Adrenal gland (tissue), 12 donors: ENCODE data around the gene SPAG8. TPM values are rescaled to one million over a fixed set of nuclear protein-coding genes. Genes with fewer than 3 reads are reported as not detected.

Source experiments
- DNase-seq, 7 donors: peaks; one replicate each; pipeline ENCODE4 v3.0.0-alpha.2; 2019 to 2020
- H3K27ac ChIP-seq, 5 donors: fragments of 200-600 bp; sonication (generic) in 4 of 5; 1 replicate in 3 of 5; 2 replicates in 2 of 5; pipeline versions ENCODE4 v1.5.1 to v1.8.0; 2016 to 2020; ENCODE audit warnings: mild to moderate bottlenecking in 1 of 5
- H3K27me3 ChIP-seq: fragments of 200-600 bp; 2 replicates; pipeline ENCODE4 v1.8.0; 2021
- H3K36me3 ChIP-seq, 2 donors: fragments of 200-600 bp; replicated peaks in 1 of 2; 1 replicate in 1 of 2; 2 replicates in 1 of 2; pipeline versions ENCODE4 v1.5.1 to v1.8.0; 2018 to 2022
- H3K4me1 ChIP-seq, 2 donors: fragments of 200-600 bp; replicated peaks in 1 of 2; 1 replicate in 1 of 2; 2 replicates in 1 of 2; pipeline versions ENCODE4 v1.5.1 to v1.8.0; 2018 to 2021
- H3K4me3 ChIP-seq, 4 donors: fragments of 200-600 bp; sonication (generic) in 3 of 4; one replicate each; pipeline ENCODE4 v1.5.1; 2016 to 2018
- H3K9me3 ChIP-seq, 3 donors: fragments of 200-600 bp; sonication (generic) in 1 of 3; replicated peaks in 1 of 3; 1 replicate in 2 of 3; 2 replicates in 1 of 3; pipeline versions ENCODE4 v1.5.1 to v1.8.0; 2016 to 2021
- CTCF ChIP-seq, 6 experiments: fragments of 450-650 bp in 4 of 6; fragments of 200-600 bp in 2 of 6; sonication (generic) in 1 of 6; IDR thresholded peaks; 1 replicate in 5 of 6; 2 replicates in 1 of 6; pipeline versions ENCODE4 v1.5.1 to v1.8.0; 2016 to 2021; ENCODE audit warnings: antibody characterized with exemption in 6 of 6, mild to moderate bottlenecking in 2 of 6, moderate library complexity in 1 of 6
- POLR2A ChIP-seq, 2 donors: fragments of 450-650 bp; IDR thresholded peaks; one replicate each; pipeline ENCODE4 v1.6.1; 2017; ENCODE audit warnings: antibody characterized with exemption in 2 of 2, mild to moderate bottlenecking in 2 of 2, moderate library complexity in 1 of 2
- WGBS, 4 donors: extraction: QIAGEN DNeasy Blood & Tissue Kit in 2 of 4; methylation state at CpG; one replicate each; pipeline versions ENCODE4 v1.1.5 to v1.1.7; 2013 to 2017; 5-methylcytosine and 5-hydroxymethylcytosine counted together
- intact Hi-C, 2 donors: fragments of 100-400 bp; cut with DNase I; formaldehyde crosslinking; loops; one replicate each; pipeline versions ENCODE4 v1.14.1 to v1.15.0; 2022 to 2023
- polyA plus RNA-seq, 3 donors: library from polyadenylated mRNA; stranded (reverse); fragments of 200-250 nt in 2 of 3; fragments of 350-450 nt in 1 of 3; fragmentation: Illumina TruSeq in 1 of 3; extraction: RNeasy Lipid Tissue Mini Kit (QIAGEN cat#74804) in 1 of 3; gene quantifications; one replicate each; pipeline ENCODE4 v1.2.3, GENCODE V29; 2013 to 2014
- total RNA-seq, 9 donors: library from RNA; depleted of rRNA in 4 of 9; stranded (reverse); fragments of >200 nt in 4 of 9; fragments of 120-200 nt in 1 of 9; fragmentation: NEBNext Ultra II Directional in 1 of 9; extraction: Animal tissue kit (Norgen Biotek cat#: 25700) in 1 of 9; gene quantifications; one replicate each; pipeline versions ENCODE4 v1.1.0 to v1.2.4, GENCODE V29; 2013 to 2023
- donor health status: healthy with polysubstance abuse.
- donor health status: Bipolar disorder and iron deficiency.
- donor health status: DM: yes; HTN: yes; CAD: no.
- donor health status: DM: no; HTN: no; CAD: no.
- donor health status: DM: no; HTN: no; CAD: no.
- donor health status: DM: yes; HTN: yes; CAD: no.

Gene SPAG8
- total and polyA plus RNA-seq, 12 donors = 0.98 to 9.2 (median 2.7) TPM

- 47 to 69% (median 54%) methylated on average over 3 of the region's 3 CpGs for WGBS, 4 donors
- H3K27ac ChIP-seq = peak overlapping the region in 2 of 5 donors; percentile 46 to 47
- intact Hi-C loops = loop anchor here (5.0 kb wide), 2 partner anchors 35 to 50 kb away; partner anchors contain the start of gene NPR2 (in 1 of the 2)
- peaks cover 13 to 21% of the 10 kb centered on the region in 2 donors for H3K4me1 ChIP-seq
- H3K4me3 ChIP-seq = no peak overlapping the region
- no peaks in the 10 kb centered on the region for H3K9me3 ChIP-seq
- TF ChIP-seq CTCF (IDR thresholded peaks at IDR 0.05) (no peak), POLR2A (IDR thresholded peaks at IDR 0.05) (no peak)
- DNase-seq = no peak
- no peaks in the 10 kb centered on the region for H3K27me3 ChIP-seq
- H3K36me3 ChIP-seq = no peaks in the 10 kb centered on the region
Measured at GRCh38 chr9:35827486-35827885, 15.4 kb upstream of the SPAG8 start.

GRCh38 chr9:35826071-35826701, 14.1 kb upstream of the SPAG8 start:
- Histone ChIP-seq H3K27ac (peak overlapping the region in 1 of 5 donors; percentile 33), H3K4me3 (no peak overlapping the region), H3K4me1 (peaks cover 13 to 18% of the 10 kb centered on the region in 2 donors), H3K27me3 (no peaks in the 10 kb centered on the region), H3K9me3 (no peaks in the 10 kb centered on the region), H3K36me3 (no peaks in the 10 kb centered on the region)
- WGBS, 4 donors = 31 to 39% (median 36%) methylated on average over 4 of the region's 4 CpGs
- intact Hi-C loops = loop anchor here (5.0 kb wide), 2 partner anchors 34 to 51 kb away; partner anchors contain the start of gene NPR2 (in 1 of the 2)
- TF ChIP-seq POLR2A (IDR thresholded peaks at IDR 0.05) = no peak
- peak; percentile 62 to 90 (median 77) for TF ChIP-seq CTCF (IDR thresholded peaks at IDR 0.05)
- DNase-seq = peak in 5 of 7 donors; percentile 35 to 73 (median 52)

GRCh38 chr9:35822926-35823325, 10.9 kb upstream of the SPAG8 start:
- intact Hi-C loops = no loop called here
- Histone ChIP-seq H3K36me3 (no peaks in the 10 kb centered on the region), H3K27ac (no peak overlapping the region), H3K27me3 (no peaks in the 10 kb centered on the region), H3K4me1 (no peaks in the 10 kb centered on the region), H3K4me3 (no peak overlapping the region), H3K9me3 (no peaks in the 10 kb centered on the region)
- no peak for TF ChIP-seq CTCF (IDR thresholded peaks at IDR 0.05)
- TF ChIP-seq POLR2A (IDR thresholded peaks at IDR 0.05) = no peak
- DNase-seq = no peak

- Histone ChIP-seq H3K4me3 (no peak overlapping the region), H3K27me3 (no peaks in the 10 kb centered on the region), H3K36me3 (no peaks in the 10 kb centered on the region), H3K27ac (no peak overlapping the region), H3K9me3 (no peaks in the 10 kb centered on the region), H3K4me1 (no peaks in the 10 kb centered on the region)
- no peak for DNase-seq
- intact Hi-C loops = no loop called here
- TF ChIP-seq CTCF (IDR thresholded peaks at IDR 0.05) = no peak
- no peak for TF ChIP-seq POLR2A (IDR thresholded peaks at IDR 0.05)
Measured at GRCh38 chr9:35820076-35820475, 8.0 kb upstream of the SPAG8 start.
